ENCODE measurements around the gene S100B.

The S100B gene

DNA sequence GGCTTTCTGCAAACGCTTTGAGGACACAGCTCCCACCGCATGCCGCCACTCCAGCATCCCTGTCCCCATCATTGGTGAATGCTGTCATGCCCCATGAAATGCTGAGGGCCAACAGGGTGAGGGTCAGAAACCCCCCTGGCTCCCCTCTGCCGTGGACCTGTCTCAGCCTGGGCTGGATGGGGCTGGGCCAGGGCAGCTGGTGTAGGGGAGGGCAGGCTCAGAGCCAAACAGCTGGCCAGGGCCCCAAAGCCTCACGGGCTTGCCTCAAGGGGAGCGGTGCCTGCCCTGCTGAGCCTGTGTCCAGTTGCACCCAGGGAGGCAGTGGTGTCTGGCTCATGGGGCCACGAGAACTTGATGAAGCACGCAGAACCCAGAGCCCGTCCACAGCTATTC is 49.7 kb downstream of the S100B start:
- DNase-seq (ENCODE audit: low read depth), result no peak
- TF ChIP-seq, protein P1, sequence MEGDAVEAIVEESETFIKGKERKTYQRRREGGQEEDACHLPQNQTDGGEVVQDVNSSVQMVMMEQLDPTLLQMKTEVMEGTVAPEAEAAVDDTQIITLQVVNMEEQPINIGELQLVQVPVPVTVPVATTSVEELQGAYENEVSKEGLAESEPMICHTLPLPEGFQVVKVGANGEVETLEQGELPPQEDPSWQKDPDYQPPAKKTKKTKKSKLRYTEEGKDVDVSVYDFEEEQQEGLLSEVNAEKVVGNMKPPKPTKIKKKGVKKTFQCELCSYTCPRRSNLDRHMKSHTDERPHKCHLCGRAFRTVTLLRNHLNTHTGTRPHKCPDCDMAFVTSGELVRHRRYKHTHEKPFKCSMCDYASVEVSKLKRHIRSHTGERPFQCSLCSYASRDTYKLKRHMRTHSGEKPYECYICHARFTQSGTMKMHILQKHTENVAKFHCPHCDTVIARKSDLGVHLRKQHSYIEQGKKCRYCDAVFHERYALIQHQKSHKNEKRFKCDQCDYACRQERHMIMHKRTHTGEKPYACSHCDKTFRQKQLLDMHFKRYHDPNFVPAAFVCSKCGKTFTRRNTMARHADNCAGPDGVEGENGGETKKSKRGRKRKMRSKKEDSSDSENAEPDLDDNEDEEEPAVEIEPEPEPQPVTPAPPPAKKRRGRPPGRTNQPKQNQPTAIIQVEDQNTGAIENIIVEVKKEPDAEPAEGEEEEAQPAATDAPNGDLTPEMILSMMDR (conservative IDR thresholded peaks at IDR 0.05; ENCODE audit: low read depth, low read length), result no peak
- no peak overlapping the region for H3K4me3 ChIP-seq (ENCODE audit: low read length)

DNA sequence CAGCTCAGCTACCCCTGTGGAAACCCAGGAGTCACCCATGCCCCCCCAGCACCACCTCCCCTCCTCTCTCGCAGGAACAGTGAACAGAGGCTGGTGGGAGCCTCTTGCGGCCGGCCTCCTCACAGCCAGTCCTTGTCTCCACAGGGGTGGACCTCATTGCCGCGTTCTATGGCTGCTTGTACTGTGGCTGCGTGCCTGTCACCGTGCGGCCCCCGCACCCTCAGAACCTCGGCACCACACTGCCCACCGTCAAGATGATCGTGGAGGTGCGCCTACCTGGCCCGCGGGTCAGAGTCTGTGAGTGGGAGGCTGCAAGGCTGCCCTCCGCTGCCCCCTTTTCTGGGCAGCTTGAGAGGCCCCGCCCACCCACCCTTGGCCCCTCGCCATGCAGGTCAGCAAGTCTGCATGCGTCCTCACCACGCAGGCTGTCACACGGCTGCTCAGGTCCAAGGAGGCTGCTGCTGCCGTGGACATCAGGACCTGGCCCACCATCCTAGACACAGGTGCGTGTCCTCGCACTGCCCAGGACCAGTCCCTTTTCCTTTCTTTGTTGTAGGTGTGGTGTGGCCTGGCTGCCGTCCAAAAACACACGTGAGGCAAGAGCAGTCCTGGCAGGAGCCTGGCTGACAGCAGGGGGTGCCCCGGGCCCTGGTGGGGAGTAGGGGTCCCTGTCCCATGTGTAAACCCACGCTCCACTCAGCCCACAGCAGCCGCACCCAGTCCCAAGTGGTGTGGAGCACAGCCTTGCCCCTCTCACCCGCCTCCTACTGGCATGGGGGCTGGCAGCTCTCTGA is 50.3 kb downstream of the S100B start:
- no peak overlapping the region for H3K4me3 ChIP-seq (ENCODE audit: low read length)
- TF ChIP-seq, protein P1 (conservative IDR thresholded peaks at IDR 0.05; ENCODE audit: low read depth, low read length), result no peak
- no peak for DNase-seq (ENCODE audit: low read depth)

DNA sequence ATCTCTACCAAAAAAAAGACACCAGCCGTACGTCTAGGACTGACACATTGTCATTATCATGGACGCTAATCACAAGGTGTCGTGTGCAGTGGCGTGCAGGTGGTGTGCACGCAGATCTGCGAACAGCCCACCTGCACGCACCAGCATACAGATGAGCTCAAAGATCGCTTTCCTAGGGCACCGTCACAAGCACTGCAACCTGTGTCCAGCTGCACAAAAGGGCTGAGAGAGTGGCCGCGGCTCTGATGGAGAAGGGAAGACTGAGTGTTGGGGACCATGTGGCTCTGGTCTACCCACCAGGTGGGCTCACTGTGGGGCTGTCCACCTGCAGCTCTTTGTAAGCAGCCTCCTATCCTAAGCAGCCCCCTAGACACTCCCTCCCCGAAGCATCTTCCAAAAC is 50.9 kb downstream of the S100B start:
- DNase-seq (ENCODE audit: low read depth), result no peak
- no peak overlapping the region for H3K4me3 ChIP-seq (ENCODE audit: low read length)
- TF ChIP-seq, protein P1 (conservative IDR thresholded peaks at IDR 0.05; ENCODE audit: low read depth, low read length), result no peak

GRCh38 chr21:46552865-46553379 is 52.0 kb downstream of the S100B start:
- no peak for DNase-seq (ENCODE audit: low read depth)
- no peak overlapping the region for H3K4me3 ChIP-seq (ENCODE audit: low read length)
- TF ChIP-seq, protein P1 (conservative IDR thresholded peaks at IDR 0.05; ENCODE audit: low read depth, low read length), result no peak

DNA sequence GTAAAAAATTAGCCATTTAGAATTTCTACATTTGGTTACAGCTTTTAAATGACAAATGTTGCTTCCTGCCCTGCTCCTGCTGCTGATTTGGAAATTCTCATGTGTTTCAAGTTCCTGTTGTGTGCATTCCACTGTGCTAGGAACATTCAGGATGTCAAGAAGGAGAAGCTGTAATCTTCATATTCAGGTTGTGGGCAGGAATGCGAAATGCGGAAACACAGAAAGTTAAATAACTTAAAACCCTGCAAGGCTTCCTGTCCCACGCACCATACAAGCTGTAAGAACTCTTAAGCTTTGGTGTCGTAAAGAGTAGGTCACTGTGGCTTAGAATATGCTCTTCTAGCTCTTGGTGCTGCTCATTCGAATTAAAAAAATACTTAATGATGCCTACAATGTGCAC is 52.6 kb downstream of the S100B start:
- no peak for DNase-seq (ENCODE audit: low read depth)
- H3K4me3 ChIP-seq (ENCODE audit: low read length), result no peak overlapping the region
- TF ChIP-seq, protein P1 (conservative IDR thresholded peaks at IDR 0.05; ENCODE audit: low read depth, low read length), result no peak

- no peak for DNase-seq (ENCODE audit: low read depth)
- H3K4me3 ChIP-seq (ENCODE audit: low read length), result no peak overlapping the region
- TF ChIP-seq, protein P1 (conservative IDR thresholded peaks at IDR 0.05; ENCODE audit: low read depth, low read length), result no peak
Observed at GRCh38 chr21:46551636-46552241, 53.1 kb downstream of the S100B start.
